ENCODE data around the gene CD70.
"Not testable (repeated sequence)": the region's sequence is repeated elsewhere in the genome, so short reads cannot be mapped to it uniquely, and the experiment has no call there.

CD70 gene

DNA sequence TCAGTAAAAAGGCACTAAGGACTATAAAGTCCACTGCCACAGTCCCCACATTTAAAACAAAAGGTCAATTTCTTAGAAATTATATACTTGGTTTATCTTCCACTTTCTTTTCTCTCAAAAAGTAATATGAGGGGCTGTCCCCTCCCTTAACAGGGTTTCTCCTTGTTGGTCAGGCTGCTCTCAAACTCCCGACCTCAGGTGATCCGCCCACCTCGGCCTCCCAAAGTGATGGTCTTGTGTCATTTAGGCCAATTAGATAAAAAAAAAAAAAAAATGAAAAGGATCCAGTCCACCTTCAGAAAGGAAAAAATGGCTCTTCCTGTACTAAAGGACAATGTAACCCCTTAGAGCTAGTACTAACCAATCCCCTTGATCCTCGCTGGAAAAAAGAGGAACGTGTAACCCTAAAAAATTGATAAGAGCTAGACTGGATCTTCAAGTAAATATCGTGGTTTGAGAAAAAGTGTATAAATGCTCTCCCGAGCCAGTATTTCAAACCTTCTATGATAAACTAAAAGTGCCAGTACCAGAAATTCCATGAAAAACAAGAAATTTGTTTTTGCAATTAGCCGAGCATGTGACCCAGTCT, 9.0 kb upstream of the CD70 start:
- Histone ChIP-seq H3K27ac (no peak overlapping the region), H3K27me3 (replicated peaks) (no peaks in the 10 kb centered on the region), H3K36me3 (replicated peaks) (no peaks in the 10 kb centered on the region), H3K4me3 (ENCODE audit: low read depth, low read length) (no peak overlapping the region)
- in situ Hi-C loops (cut with HindIII; ENCODE audit: low pct_ligation_motif_present, low sequenced_read_pairs), result no loop called here
- DNase-seq, result no peak
- TF ChIP-seq, protein P1, sequence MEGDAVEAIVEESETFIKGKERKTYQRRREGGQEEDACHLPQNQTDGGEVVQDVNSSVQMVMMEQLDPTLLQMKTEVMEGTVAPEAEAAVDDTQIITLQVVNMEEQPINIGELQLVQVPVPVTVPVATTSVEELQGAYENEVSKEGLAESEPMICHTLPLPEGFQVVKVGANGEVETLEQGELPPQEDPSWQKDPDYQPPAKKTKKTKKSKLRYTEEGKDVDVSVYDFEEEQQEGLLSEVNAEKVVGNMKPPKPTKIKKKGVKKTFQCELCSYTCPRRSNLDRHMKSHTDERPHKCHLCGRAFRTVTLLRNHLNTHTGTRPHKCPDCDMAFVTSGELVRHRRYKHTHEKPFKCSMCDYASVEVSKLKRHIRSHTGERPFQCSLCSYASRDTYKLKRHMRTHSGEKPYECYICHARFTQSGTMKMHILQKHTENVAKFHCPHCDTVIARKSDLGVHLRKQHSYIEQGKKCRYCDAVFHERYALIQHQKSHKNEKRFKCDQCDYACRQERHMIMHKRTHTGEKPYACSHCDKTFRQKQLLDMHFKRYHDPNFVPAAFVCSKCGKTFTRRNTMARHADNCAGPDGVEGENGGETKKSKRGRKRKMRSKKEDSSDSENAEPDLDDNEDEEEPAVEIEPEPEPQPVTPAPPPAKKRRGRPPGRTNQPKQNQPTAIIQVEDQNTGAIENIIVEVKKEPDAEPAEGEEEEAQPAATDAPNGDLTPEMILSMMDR (IDR thresholded peaks at IDR 0.05; ENCODE audit: low read depth, low read length, missing control alignments), result no peak

DNA sequence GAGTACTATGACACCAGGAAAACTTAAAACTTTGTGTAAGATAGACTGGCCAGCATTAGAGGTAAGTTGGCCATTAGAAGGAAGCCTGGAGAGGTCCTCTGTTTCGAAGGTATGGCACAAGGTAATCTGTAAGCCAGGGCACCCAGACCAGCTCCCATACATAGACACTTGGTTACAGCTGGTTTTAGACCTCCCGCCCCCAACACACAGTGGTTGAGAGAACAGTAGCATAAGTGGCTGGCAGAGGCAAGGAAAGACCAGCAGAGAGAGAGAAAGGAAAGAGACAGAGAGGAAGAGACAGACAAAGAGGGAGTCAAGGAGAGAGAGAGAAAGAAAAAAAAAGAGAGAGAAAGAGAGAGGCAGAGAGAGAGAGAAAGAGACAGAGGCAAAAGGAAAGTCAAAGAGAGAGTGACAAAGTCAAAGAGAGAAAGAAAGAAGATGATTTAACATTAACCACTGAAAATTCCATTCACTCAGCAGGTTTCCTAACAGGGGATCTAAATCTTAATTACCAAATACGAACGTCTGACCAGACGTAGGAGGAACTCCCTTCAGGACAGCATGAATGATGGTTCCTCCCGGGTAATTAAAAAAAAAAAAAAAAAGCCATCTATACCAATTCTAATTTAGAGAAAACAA, 7.4 kb upstream of the CD70 start:
- DNase-seq; H3K36me3 ChIP-seq (replicated peaks); in situ Hi-C loops (cut with HindIII; ENCODE audit: low pct_ligation_motif_present, low sequenced_read_pairs); H3K27me3 ChIP-seq (replicated peaks); H3K4me3 ChIP-seq (ENCODE audit: low read depth, low read length); H3K27ac ChIP-seq: not testable (repeated sequence)

DNA sequence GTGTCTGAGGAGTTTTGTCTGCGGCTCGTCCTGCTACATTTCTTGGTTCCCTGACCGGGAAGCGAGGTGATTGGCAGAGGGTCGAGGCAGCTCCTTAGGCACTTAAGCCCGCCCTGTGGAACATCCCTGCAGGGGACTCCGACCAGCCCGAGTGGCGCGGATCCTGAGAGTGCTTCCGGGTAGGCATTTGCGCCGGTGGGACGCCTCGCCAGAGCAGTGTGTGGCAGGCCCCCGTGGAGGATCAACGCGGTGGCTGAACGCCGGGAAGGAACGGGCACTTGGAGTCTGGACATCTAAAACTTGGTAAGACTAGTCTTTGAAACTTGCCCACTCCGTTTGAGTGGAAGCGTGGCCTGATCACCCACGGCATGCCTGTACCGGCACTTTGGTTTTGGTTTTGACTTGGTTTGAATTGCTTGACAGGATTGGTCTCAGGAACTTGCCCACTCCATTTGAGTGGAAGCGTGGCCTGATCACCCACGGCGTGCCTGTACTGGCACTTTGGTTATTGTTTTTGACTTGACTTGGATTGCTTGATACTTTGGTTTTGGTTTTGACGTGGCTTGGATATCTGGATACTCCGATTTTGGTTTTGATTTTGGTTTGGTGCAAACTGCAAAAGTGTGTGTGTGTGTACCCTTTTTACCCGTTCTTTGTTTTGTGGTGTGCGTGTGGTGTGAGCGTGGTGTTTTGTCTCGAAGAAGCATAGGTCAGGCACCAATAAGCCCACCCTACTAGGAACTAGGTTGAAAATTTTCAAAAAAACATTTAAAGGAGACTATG, 6.7 kb upstream of the CD70 start:
- H3K27ac ChIP-seq; H3K4me3 ChIP-seq (ENCODE audit: low read depth, low read length); in situ Hi-C loops (cut with HindIII; ENCODE audit: low pct_ligation_motif_present, low sequenced_read_pairs); H3K36me3 ChIP-seq (replicated peaks); DNase-seq; H3K27me3 ChIP-seq (replicated peaks): not testable (repeated sequence)

GRCh38 chr19:6596621-6597020, 5.7 kb upstream of the CD70 start:
- no peak for DNase-seq
- H3K27ac ChIP-seq, result no peak overlapping the region
- TF ChIP-seq, protein P1 (IDR thresholded peaks at IDR 0.05; ENCODE audit: low read depth, low read length, missing control alignments), result no peak
- H3K4me3 ChIP-seq (ENCODE audit: low read depth, low read length), result no peak overlapping the region
- H3K27me3 ChIP-seq (replicated peaks), result no peaks in the 10 kb centered on the region
- no peaks in the 10 kb centered on the region for H3K36me3 ChIP-seq (replicated peaks)
- in situ Hi-C loops (cut with HindIII; ENCODE audit: low pct_ligation_motif_present, low sequenced_read_pairs), result no loop called here

DNA sequence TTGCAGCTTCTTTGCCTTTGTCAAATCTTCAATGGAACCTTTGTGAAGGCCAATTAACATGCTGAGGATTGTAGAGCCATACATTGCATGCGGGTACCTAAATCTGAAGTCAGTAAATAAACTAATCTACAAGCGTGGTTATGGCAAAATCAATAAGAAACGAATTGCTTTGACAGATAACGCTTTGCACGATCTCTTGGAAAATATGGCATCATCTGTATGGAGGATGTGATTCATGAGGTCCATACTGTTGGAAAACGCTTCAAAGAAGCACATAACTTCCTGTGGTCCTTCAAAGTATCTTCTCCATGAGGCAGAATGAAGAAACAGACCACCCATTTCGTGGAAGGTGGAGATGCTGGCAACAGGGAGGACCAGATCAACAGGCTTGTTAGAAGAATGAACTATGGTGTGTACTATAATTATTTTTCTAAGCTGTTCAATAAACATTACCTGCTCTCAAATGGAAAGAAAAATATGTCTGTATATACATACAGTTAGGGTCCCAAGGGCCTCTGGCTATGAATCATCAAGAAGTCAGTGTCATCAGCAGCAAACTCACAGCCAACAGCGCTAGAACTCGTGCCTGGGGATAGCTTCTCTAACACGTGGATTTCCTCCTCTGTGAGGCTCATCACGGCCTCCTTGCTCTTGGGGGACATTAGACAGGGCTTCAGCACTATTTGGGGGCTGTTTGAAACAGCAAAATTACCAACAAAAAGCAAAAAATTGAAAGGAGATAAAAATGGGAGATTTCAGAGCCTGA, 2.9 kb upstream of the CD70 start:
- TF ChIP-seq, protein P1 (IDR thresholded peaks at IDR 0.05; ENCODE audit: low read depth, low read length, missing control alignments), result no peak
- in situ Hi-C loops (cut with HindIII; ENCODE audit: low pct_ligation_motif_present, low sequenced_read_pairs), result no loop called here
- no peak overlapping the region for H3K27ac ChIP-seq
- no peak overlapping the region for H3K4me3 ChIP-seq (ENCODE audit: low read depth, low read length)
- H3K27me3 ChIP-seq (replicated peaks), result peaks cover 25% of the 10 kb centered on the region
- no peak for DNase-seq
- H3K36me3 ChIP-seq (replicated peaks), result no peaks in the 10 kb centered on the region

DNA sequence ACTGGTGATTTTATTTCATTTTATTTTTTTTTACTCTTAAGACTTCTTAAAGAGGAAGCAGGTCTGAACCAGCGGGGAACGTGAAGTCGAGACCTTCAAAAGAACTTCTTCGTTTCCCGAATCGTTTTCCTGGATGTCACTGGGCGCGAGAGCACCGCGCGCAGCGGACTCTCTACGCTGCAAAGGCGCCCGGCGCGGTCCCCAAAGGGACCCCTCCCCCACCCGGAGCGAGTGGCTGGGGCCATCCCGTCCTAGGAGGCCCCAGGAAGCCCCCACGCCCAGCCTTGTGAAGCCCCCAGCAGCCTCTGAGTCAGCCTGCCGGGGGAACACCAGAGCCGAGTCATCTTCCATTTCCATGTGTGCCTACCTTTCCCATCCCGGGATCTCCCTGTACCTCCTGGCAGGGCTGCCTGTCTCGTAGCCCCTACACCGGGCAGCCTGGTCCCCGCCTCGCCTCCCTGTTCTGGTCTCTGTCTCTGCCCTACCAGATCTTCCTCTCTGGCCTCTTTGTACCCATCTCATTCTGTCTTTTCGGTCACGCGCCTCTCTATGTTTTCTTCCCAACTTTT, 608 bp downstream of the CD70 start:
- TF ChIP-seq, protein P1 (IDR thresholded peaks at IDR 0.05; ENCODE audit: low read depth, low read length, missing control alignments), result no peak
- Histone ChIP-seq H3K27ac (no peak overlapping the region), H3K4me3 (ENCODE audit: low read depth, low read length) (no peak overlapping the region), H3K27me3 (replicated peaks) (peaks cover 51% of the 10 kb centered on the region), H3K36me3 (replicated peaks) (no peaks in the 10 kb centered on the region)
- DNase-seq, result no peak
- in situ Hi-C loops (cut with HindIII; ENCODE audit: low pct_ligation_motif_present, low sequenced_read_pairs), result no loop called here
